Measurements from ENCODE around the gene RPS21.

DNA sequence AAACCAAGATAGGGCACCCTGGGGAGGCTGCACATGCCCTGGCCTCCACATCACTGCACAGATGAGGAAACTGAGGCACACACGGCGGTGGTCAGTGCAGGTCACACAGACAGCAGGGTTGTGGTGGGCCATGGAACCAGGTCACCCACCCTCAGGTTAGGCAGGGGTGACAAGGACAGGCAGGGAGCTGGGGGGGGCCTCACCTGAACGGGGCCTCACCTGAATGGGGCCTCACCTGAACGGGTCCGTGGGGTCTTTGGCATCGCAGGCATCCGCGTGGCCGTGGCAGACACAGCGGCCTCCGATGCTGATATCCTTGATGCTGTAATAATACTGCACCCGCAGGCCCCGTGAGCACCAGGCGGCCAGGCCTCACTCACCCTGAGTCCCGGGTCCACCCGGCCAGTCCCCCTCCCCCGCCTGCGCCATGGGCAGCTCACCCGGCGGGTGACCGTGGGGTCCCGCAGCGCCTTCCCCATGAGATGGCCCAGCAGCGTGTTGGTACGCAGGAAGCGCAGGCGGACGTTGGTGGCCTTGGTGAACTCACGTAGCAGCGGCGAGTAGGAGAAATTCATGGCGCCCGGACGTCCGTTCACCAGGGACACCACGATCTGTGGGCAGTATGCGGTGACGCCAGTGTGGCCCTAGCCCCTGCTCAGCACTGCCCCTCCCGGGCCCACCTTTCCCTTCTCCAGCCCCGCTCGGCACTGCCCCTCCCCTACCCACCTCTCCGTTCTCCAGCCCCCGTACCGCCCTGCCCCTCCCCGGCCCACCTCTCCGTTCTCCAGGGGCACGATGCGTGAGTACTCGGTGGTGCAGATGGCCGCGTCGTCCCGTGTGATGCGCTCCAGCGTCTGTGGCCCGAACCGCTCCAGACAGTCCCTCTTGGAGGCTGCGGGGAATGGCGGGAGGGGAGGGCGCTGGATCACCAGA is 35.2 kb upstream of the RPS21 start:
- no peak for TF ChIP-seq EZH2phosphoT487 (IDR thresholded peaks at IDR 0.05; ENCODE audit: insufficient read depth, low read depth)
- TF ChIP-seq EZH2 (IDR thresholded peaks at IDR 0.05; ENCODE audit: insufficient read depth, poor library complexity, severe bottlenecking): no peak

All from GM23248 (cell line).